Kidney tubule cell (primary cell): Measurements from ENCODE around the gene BTF3.

ENCODE experiments used
- DNase-seq: peaks from one replicate; pipeline ENCODE4 v3.0.0-alpha.2; 2018; ENCODE audit warnings: low spot score

Gene BTF3

DNA sequence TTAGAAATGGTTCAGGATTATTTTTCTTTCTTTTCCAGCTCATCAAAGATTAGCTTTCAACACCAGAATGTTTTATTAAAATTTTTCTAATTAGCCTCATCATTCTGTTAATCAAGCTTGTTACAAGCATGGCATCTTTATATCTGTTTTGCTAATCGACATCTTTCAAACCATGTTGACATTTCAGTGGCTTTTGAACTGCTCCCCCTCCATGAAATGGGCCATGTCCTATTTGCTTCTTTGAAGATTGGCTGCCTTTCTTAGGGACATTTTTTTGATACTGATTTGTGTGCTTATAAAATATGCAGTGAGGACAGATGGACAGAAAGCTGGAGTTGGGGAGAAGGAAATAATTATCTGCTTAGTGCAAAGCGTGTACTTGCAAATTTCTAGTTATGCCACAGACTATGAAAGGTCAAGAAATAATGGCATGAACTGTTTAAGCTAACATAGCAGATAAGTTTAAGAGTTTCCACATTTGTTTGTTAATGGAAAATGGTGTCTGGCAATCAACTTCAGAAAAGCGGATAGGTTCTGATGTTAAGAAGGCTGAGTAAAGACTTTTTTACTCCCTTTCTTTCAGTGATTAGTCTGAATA, 27.5 kb downstream of the BTF3 start:
- no peak for DNase-seq

GRCh38 chr5:73528248-73528647, 30.0 kb downstream of the BTF3 start:
- no peak for DNase-seq

- no peak for DNase-seq
These were observed 30.8 kb downstream of the BTF3 start for GRCh38 chr5:73529081-73529480.

- DNase-seq: no peak
These were observed 33.1 kb downstream of the BTF3 start for GRCh38 chr5:73531356-73531755.

DNA sequence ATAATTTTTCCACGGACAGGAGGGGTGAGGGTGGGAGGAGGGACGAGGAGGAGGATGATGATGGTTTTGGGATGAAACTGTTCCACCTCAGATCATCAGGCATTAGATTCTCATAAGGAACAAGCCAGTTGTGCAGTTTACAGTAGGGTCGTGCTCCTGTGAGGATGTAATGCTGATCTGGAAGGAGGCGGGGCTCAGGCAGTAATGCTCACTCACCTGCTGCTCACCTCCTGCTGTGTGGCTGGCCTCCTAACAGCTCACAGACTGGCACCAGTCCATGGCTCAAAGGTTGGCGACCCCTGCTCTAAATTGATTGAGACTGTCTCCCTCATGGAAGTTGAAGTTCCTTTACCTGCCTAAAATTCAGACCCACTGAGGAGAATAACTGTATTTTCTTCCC, 34.0 kb downstream of the BTF3 start:
- DNase-seq: no peak

DNA sequence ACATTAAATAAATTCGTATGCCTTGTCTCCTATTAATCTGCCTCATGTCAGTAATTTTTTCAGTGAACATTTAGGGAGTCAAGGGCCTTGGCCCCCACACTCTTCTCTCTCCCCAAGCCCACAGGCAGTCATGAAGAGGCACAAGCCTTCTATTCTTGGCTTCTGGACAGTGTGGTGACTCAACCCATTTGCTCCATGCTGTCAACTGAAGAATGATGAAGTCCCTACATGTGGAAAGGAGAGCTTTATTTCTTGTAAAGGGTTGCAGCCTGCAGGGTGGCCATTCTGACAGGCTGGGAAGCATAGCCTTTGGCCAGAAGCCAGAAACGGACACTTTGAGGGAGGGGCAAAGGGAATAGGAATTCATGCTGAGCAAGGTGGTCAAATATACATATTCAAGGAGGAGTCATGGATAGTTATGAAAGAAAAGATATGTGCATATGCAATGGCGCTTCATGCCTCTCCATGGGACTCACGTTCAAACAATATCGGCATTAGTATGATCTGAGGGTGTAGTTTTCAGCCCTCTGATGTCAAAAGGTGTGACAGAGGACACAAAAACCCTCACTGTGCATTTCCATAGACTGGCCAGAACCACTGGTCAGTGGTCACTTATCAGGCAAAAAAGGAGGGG, 35.9 kb downstream of the BTF3 start:
- DNase-seq: no peak

- no peak for DNase-seq
These were observed 36.7 kb downstream of the BTF3 start for GRCh38 chr5:73534971-73535370.

- DNase-seq: no peak
These were observed 41.5 kb downstream of the BTF3 start for GRCh38 chr5:73539730-73540129.

DNA sequence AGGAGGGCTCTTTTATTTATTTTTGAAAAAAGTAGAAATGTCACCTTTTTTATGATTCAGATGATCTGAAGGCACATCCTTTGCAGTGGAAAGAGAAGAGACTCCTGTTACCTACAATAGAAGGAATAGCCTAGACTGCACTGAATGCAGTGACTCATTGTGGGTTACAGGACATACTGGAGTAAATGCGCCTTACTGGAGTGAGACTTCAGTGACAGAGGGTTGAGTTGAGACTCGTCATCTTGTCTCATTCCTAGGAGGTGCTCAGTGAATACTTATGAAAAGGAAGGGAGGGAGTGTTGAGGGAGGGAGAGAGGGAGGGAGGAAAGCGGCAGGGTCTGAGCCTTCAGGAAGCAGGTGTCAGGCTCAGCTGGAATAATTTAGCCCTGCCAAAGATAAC, 42.0 kb downstream of the BTF3 start:
- DNase-seq: peak; percentile 95

- DNase-seq: no peak
These were observed 43.8 kb downstream of the BTF3 start for GRCh38 chr5:73542020-73542419.

- no peak for DNase-seq
These were observed 46.5 kb downstream of the BTF3 start for GRCh38 chr5:73544429-73545402.

- no peak for DNase-seq
These were observed 47.1 kb downstream of the BTF3 start for GRCh38 chr5:73545403-73545779.

DNA sequence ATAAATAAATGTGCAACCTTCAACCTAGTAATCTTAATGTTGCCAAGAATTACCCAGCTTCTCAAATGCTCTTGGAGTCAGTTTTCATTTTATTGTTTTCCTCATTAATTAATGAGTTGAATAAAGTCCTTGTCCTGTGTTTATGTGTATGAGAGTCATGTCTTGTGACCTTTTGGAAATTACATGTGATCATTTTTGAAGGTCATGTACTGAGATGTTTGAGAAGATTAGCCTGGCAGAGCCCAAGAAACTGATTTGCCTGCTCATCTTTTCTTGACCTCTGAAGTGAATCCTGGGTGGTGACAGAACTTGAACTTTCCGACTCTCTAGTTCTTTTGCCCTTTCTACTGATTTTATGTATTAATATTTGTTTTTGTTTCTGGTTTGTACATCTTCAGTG, 51.8 kb downstream of the BTF3 start:
- DNase-seq: no peak

GRCh38 chr5:73552642-73553041, 54.4 kb downstream of the BTF3 start:
- DNase-seq: no peak
